ENCODE results near the gene R3HDML.

The R3HDML gene

GRCh38 chr20:44331201-44331600 is 5.6 kb upstream of the R3HDML start:
- no peak for DNase-seq (ENCODE audit: low read depth)
- TF ChIP-seq CTCF (IDR thresholded peaks at IDR 0.05; ENCODE audit: control insufficient read depth, extremely low read depth, insufficient read depth) = no peak
- no peak overlapping the region for H3K4me3 ChIP-seq (ENCODE audit: low read depth, low read length)

DNA sequence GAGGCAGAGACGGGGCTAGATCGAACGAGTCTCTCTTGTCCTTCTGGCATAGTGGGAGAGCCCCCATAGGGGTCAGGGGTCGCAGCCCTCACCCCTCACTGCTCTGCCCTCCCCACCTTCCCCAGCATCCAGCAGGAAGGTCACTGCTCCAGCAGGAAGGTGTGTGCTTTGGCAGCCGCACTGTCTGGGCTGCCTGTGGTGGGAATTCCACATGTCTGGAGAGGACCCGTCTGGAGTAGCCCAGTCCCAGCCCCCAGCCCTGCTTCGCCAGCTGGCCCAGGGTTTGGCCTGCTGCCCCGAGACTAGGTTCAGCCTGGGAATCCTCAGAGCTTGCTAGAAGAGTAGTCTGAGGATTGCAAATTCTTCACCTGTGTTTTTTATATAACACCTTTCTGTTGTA is 2.5 kb upstream of the R3HDML start:
- no peak for TF ChIP-seq CTCF (IDR thresholded peaks at IDR 0.05; ENCODE audit: control insufficient read depth, extremely low read depth, insufficient read depth)
- H3K4me3 ChIP-seq (ENCODE audit: low read depth, low read length) = no peak overlapping the region
- no peak for DNase-seq (ENCODE audit: low read depth)

GRCh38 chr20:44334709-44335108 is 2.1 kb upstream of the R3HDML start:
- TF ChIP-seq CTCF (IDR thresholded peaks at IDR 0.05; ENCODE audit: control insufficient read depth, extremely low read depth, insufficient read depth) = no peak
- no peak for DNase-seq (ENCODE audit: low read depth)
- no peak overlapping the region for H3K4me3 ChIP-seq (ENCODE audit: low read depth, low read length)

GRCh38 chr20:44335675-44336074 is 1.2 kb upstream of the R3HDML start:
- DNase-seq (ENCODE audit: low read depth) = no peak

GRCh38 chr20:44336086-44336485 is 757 bp upstream of the R3HDML start:
- H3K4me3 ChIP-seq (ENCODE audit: low read depth, low read length) = no peak overlapping the region
- no peak for DNase-seq (ENCODE audit: low read depth)
- TF ChIP-seq CTCF (IDR thresholded peaks at IDR 0.05; ENCODE audit: control insufficient read depth, extremely low read depth, insufficient read depth) = no peak

More at GRCh38 chr20:44335675-44336074, 1.2 kb upstream of the R3HDML start:
- TF ChIP-seq CTCF (IDR thresholded peaks at IDR 0.05; ENCODE audit: control insufficient read depth, extremely low read depth, insufficient read depth) = no peak
- no peak overlapping the region for H3K4me3 ChIP-seq (ENCODE audit: low read depth, low read length)

DNA sequence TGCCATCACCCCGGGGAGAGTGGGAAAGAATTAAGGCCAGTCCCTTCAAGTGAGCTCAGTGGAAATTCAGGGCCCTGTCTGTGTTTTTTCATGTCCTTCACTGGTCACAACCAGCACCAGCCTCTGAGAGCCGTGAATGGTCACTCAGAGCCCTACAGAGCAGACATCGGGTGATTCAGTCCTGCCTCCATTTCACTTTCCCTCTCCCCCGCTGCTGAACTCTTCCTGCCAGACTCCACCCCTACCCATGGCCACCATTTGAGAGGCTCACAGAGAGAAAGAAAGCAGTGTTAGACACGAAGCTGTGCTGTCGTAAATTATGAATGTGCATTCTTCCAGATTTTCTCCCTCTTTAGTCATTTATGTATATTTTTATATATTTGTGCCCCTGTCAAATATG is 5.4 kb downstream of the R3HDML start:
- no peak overlapping the region for H3K4me3 ChIP-seq (ENCODE audit: low read depth, low read length)
- TF ChIP-seq CTCF (IDR thresholded peaks at IDR 0.05; ENCODE audit: control insufficient read depth, extremely low read depth, insufficient read depth) = no peak
- DNase-seq (ENCODE audit: low read depth) = no peak

GRCh38 chr20:44343162-44343675 is 6.4 kb downstream of the R3HDML start:
- H3K4me3 ChIP-seq (ENCODE audit: low read depth, low read length) = no peak overlapping the region
- TF ChIP-seq CTCF (IDR thresholded peaks at IDR 0.05; ENCODE audit: control insufficient read depth, extremely low read depth, insufficient read depth) = no peak

More at GRCh38 chr20:44343162-44343675, 6.4 kb downstream of the R3HDML start:
- no peak for DNase-seq (ENCODE audit: low read depth)
